Measurements from ENCODE around the gene SASH1.

GRCh38 chr6:148317051-148317450, 25.6 kb upstream of the SASH1 start:
- TF ChIP-seq PKNOX1 (IDR thresholded peaks at IDR 0.05) (no peak), ARNT (IDR thresholded peaks at IDR 0.05) (no peak), FOXM1 (IDR thresholded peaks at IDR 0.05; ENCODE audit: borderline replicate concordance) (no peak), SP1 (IDR thresholded peaks at IDR 0.05) (no peak), HDGF (IDR thresholded peaks at IDR 0.05; ENCODE audit: borderline replicate concordance) (no peak), FOXK2 (IDR thresholded peaks at IDR 0.05) (no peak), TARDBP (IDR thresholded peaks at IDR 0.05) (no peak), ZNF384 (IDR thresholded peaks at IDR 0.05) (no peak), LEF1 (IDR thresholded peaks at IDR 0.05; ENCODE audit: borderline replicate concordance) (no peak), ELF4 (IDR thresholded peaks at IDR 0.05) (no peak)
